Neural crest cell (in vitro differentiated cells): ENCODE measurements around the gene ASPSCR1. TPM values are rescaled to one million over a fixed set of nuclear protein-coding genes. Genes with fewer than 3 reads are reported as not detected.

Experiments
- DNase-seq: peaks from one replicate; pipeline ENCODE4 v3.0.0; 2021; ENCODE audit warnings: low read depth, mixed read lengths, low spot score
- H3K27ac Mint-ChIP-seq: one replicate; pipeline ENCODE4 v1.8.0; 2021; ENCODE audit warnings: mild to moderate bottlenecking, mixed read lengths; ENCODE audit not compliant: unreplicated experiment
- H3K27me3 Mint-ChIP-seq: 2 replicates; pipeline ENCODE4 v1.8.0; 2021; ENCODE audit warnings: low read depth, mild to moderate bottlenecking, mixed read lengths
- H3K36me3 Mint-ChIP-seq: 2 replicates; pipeline ENCODE4 v1.8.0; 2021; ENCODE audit warnings: low read depth, mild to moderate bottlenecking, mixed read lengths
- H3K4me1 Mint-ChIP-seq: 2 replicates; pipeline ENCODE4 v1.8.0; 2021; ENCODE audit warnings: mixed read lengths
- H3K4me3 Mint-ChIP-seq: one replicate; pipeline ENCODE4 v1.8.0; 2021; ENCODE audit warnings: mild to moderate bottlenecking, mixed read lengths
- H3K9me3 Mint-ChIP-seq: 2 replicates; pipeline ENCODE4 v1.8.0; 2021; ENCODE audit warnings: mixed read lengths
- CTCF ChIP-seq: fragments of 200-600 bp; sonication (generic); conservative IDR thresholded peaks from 2 replicates; pipeline ENCODE4 v1.5.0; 2021; ENCODE audit warnings: antibody characterized with exemption, mild to moderate bottlenecking
- total RNA-seq: library from RNA; stranded (reverse); gene quantifications from 2 replicates; pipeline ENCODE4 v1.2.1, GENCODE V29; 2021

ASPSCR1 gene
- total RNA-seq, 1 donor from 2014 or later, result 51.9 TPM

GRCh38 chr17:81954131-81955057 lies 23.0 kb upstream of the ASPSCR1 start:
- Mint-ChIP-seq H3K27ac (peak overlapping the region; percentile 43), H3K4me3 (peak overlapping the region; percentile 15), H3K36me3 (no peaks in the 10 kb centered on the region), H3K27me3 (peaks cover 20% of the 10 kb centered on the region), H3K9me3 (no peaks in the 10 kb centered on the region), H3K4me1 (peaks cover 17% of the 10 kb centered on the region)
- TF ChIP-seq CTCF, result no peak
- no peak for DNase-seq

DNA sequence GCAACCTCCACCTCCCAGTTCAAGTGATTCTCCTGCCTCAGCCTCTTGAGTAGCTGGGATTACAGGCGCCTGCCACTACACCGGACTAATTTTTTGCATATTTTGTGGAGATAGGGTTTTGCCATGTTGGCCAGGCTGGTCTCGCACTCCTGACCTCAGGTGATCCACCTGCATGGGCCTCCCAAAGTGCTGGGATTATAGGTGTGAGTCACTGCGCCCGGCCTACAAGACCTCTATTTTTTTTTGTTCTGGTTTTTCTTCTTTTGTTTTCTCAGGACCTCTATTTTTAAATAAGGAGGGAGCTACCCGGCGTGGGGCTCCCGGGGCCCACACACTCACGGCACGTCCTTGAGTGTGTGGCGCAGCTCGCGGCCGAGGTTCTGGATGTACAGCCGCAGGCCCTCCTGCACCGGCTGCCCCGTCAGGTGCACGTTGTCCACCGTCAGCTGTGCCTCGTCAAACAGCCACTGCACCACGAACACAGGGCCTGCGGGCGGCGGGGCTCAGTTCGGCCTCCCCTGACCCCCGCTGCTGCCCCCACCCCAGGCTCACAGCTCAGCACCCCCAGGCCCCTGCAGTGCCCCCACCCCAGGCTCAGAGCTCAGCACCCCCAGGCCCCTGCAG lies 22.3 kb upstream of the ASPSCR1 start:
- Mint-ChIP-seq H3K9me3 (no peaks in the 10 kb centered on the region), H3K4me1 (peaks cover 17% of the 10 kb centered on the region), H3K27me3 (peaks cover 20% of the 10 kb centered on the region), H3K4me3 (no peak overlapping the region), H3K36me3 (no peaks in the 10 kb centered on the region), H3K27ac (peak overlapping the region; percentile 43)
- TF ChIP-seq CTCF, result no peak
- no peak for DNase-seq

DNA sequence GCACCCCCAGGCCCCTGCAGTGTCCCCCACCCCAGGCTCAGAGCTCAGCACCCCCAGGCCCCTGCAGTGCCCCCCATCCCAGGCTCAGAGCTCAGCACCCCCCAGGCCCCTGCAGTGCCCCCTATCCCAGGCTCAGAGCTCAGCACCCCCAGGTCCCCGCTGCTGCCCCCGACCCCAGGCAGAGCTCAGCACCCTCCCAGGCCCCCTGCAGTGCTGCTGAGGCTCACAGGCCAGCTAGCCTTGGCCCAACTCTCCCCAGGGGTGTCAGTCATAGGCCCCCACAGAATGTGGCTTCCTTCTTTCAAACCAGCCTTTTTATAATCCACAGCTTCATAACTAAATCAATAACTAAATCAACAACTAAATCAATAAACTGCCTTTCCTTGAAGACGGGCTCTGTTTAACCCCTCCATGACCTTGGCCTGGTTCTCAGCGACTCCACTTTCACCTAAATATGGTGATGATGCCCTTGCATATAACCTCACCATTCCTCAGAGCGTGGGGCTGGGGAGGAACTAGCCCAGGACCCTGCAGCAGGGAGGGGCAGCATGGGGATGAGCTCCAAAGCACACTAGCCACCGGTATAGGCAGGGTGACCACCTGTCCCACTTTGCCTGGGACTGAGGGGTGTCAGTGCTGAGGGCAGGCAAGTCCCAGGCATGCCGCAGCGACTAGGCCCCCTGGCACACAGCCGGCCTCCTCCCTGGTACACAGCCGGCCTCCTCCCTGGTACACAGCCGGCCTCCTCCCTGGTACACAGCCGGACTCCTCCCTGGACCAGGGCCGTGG lies 21.5 kb upstream of the ASPSCR1 start:
- DNase-seq, result no peak
- no peak overlapping the region for H3K4me3 Mint-ChIP-seq
- no peaks in the 10 kb centered on the region for H3K9me3 Mint-ChIP-seq
- TF ChIP-seq CTCF, result no peak
- H3K27me3 Mint-ChIP-seq, result peaks cover 23% of the 10 kb centered on the region
- peak overlapping the region; percentile 27 for H3K27ac Mint-ChIP-seq
- peaks cover 13% of the 10 kb centered on the region for H3K4me1 Mint-ChIP-seq
- no peaks in the 10 kb centered on the region for H3K36me3 Mint-ChIP-seq

- no peak overlapping the region for H3K27ac Mint-ChIP-seq
Observed at GRCh38 chr17:81956607-81957589, 20.5 kb upstream of the ASPSCR1 start.

More at GRCh38 chr17:81956607-81957589, 20.5 kb upstream of the ASPSCR1 start:
- no peaks in the 10 kb centered on the region for H3K9me3 Mint-ChIP-seq
- TF ChIP-seq CTCF, result no peak
- H3K27me3 Mint-ChIP-seq, result peaks cover 23% of the 10 kb centered on the region
- peak overlapping the region; percentile 29 for H3K4me3 Mint-ChIP-seq
- H3K4me1 Mint-ChIP-seq, result peaks cover 9% of the 10 kb centered on the region
- DNase-seq, result no peak
- no peaks in the 10 kb centered on the region for H3K36me3 Mint-ChIP-seq
